GM12865 (cell line): ENCODE results near the gene EFCAB12.

Source experiments
- DNase-seq: peaks from one replicate; pipeline ENCODE4 v3.0.0; 2010; ENCODE audit warnings: low read depth
- H3K4me3 ChIP-seq: 2 replicates; pipeline ENCODE4 v1.5.1; 2011; ENCODE audit warnings: mild to moderate bottlenecking, low read depth, low read length, control low read depth
- CTCF ChIP-seq: IDR thresholded peaks from 2 replicates; pipeline ENCODE4 v1.5.1; 2011; ENCODE audit warnings: low read length, control low read depth, low read depth, inconsistent platforms; ENCODE audit not compliant: insufficient read depth; ENCODE audit errors: missing control alignments

The EFCAB12 gene

GRCh38 chr3:129448186-129448895 lies 19.9 kb upstream of the EFCAB12 start:
- no peak for DNase-seq
- TF ChIP-seq CTCF, result no peak

GRCh38 chr3:129446926-129447325 lies 18.5 kb upstream of the EFCAB12 start:
- DNase-seq, result no peak
- no peak overlapping the region for H3K4me3 ChIP-seq
- TF ChIP-seq CTCF, result no peak

More at GRCh38 chr3:129448186-129448895, 19.9 kb upstream of the EFCAB12 start:
- no peak overlapping the region for H3K4me3 ChIP-seq

- no peak overlapping the region for H3K4me3 ChIP-seq
- no peak for TF ChIP-seq CTCF
- DNase-seq, result no peak
These were observed 17.0 kb upstream of the EFCAB12 start for GRCh38 chr3:129445471-129445870.

GRCh38 chr3:129442947-129443346 lies 14.5 kb upstream of the EFCAB12 start:
- DNase-seq, result no peak
- no peak overlapping the region for H3K4me3 ChIP-seq
- no peak for TF ChIP-seq CTCF

- no peak for TF ChIP-seq CTCF
- DNase-seq, result no peak
- H3K4me3 ChIP-seq, result no peak overlapping the region
These were observed 14.1 kb upstream of the EFCAB12 start for GRCh38 chr3:129442486-129442885.

- H3K4me3 ChIP-seq, result no peak overlapping the region
- DNase-seq, result no peak
- no peak for TF ChIP-seq CTCF
These were observed 13.3 kb upstream of the EFCAB12 start for GRCh38 chr3:129441782-129442181.

- TF ChIP-seq CTCF, result no peak
- H3K4me3 ChIP-seq, result peak overlapping the region; percentile 96
- no peak for DNase-seq
These were observed 12.8 kb upstream of the EFCAB12 start for GRCh38 chr3:129441215-129441614.
